CD4-positive, CD25-positive, alpha-beta regulatory T cell (primary cell): Measurements from ENCODE around the gene HRC. TPM values are rescaled to one million over a fixed set of nuclear protein-coding genes. Genes with fewer than 3 reads are reported as not detected.

Experiments
- ATAC-seq, 2 donors: fragments of 150-1000 bp; cut with Tn5 transposase; one replicate each; pipeline ENCODE4 v1.10.0; 2021; ENCODE audit warnings: low read depth in 2 of 2, moderate number of reproducible peaks in 2 of 2, moderate library complexity in 1 of 2
- DNase-seq, 3 donors: peaks; one replicate each; pipeline versions ENCODE4 v3.0.0 to v3.0.0-alpha.2; 2012 to 2022; ENCODE audit warnings: mixed read lengths in 1 of 3
- H3K27ac ChIP-seq: one replicate; pipeline ENCODE4 v1.7.0; 2013; ENCODE audit warnings: mild to moderate bottlenecking, low read length; ENCODE audit not compliant: insufficient read depth, poor library complexity, severe bottlenecking
- H3K27me3 ChIP-seq: one replicate; pipeline ENCODE4 v1.7.0; 2013; ENCODE audit warnings: low read length; ENCODE audit not compliant: control insufficient read depth, insufficient read depth
- H3K36me3 ChIP-seq: one replicate; pipeline ENCODE4 v1.7.0; 2013; ENCODE audit warnings: mild to moderate bottlenecking, low read length, moderate library complexity; ENCODE audit not compliant: control insufficient read depth, insufficient read depth
- H3K4me1 ChIP-seq: 2 replicates; pipeline ENCODE4 v1.7.0; 2013; ENCODE audit warnings: mild to moderate bottlenecking, low read length; ENCODE audit not compliant: insufficient read depth, control insufficient read depth, poor library complexity, severe bottlenecking
- H3K4me3 ChIP-seq: one replicate; pipeline ENCODE4 v1.7.0; 2013; ENCODE audit warnings: low read depth, mild to moderate bottlenecking, low read length, moderate library complexity
- H3K9me3 ChIP-seq, 2 experiments: 1 replicate in 1 of 2; 2 replicates in 1 of 2; pipeline ENCODE4 v1.7.0; 2013; ENCODE audit warnings: low read length in 2 of 2, mild to moderate bottlenecking in 1 of 2, moderate library complexity in 1 of 2; ENCODE audit not compliant: control insufficient read depth in 2 of 2
- H3K27ac Mint-ChIP-seq, 3 donors: one replicate each; pipeline ENCODE4 v1.8.0; 2020 to 2022; ENCODE audit warnings: mild to moderate bottlenecking in 3 of 3, mixed read lengths in 3 of 3, moderate library complexity in 2 of 3
- H3K27me3 Mint-ChIP-seq: one replicate; pipeline ENCODE4 v1.8.0; 2022; ENCODE audit warnings: mild to moderate bottlenecking, mixed read lengths
- H3K36me3 Mint-ChIP-seq: one replicate; pipeline ENCODE4 v1.8.0; 2020; ENCODE audit warnings: mixed read lengths
- H3K4me1 Mint-ChIP-seq, 4 donors: one replicate each; pipeline ENCODE4 v1.8.0; 2020 to 2022; ENCODE audit warnings: mixed read lengths in 4 of 4, mild to moderate bottlenecking in 1 of 4
- H3K4me3 Mint-ChIP-seq, 4 donors: one replicate each; pipeline ENCODE4 v1.8.0; 2020 to 2022; ENCODE audit warnings: mild to moderate bottlenecking in 4 of 4, mixed read lengths in 4 of 4, moderate library complexity in 3 of 4
- H3K9me3 Mint-ChIP-seq, 7 donors: one replicate each; pipeline ENCODE4 v1.8.0; 2020 to 2022; ENCODE audit warnings: mixed read lengths in 7 of 7, mild to moderate bottlenecking in 3 of 7, moderate library complexity in 2 of 7
- polyA plus RNA-seq, 4 donors: library from polyadenylated mRNA; unstranded; fragments of 300-500 nt; fragmentation: Illumina TruSeq; gene quantifications; one replicate each; pipeline ENCODE4 v1.2.3, GENCODE V29; 2021
- total RNA-seq: library from RNA; stranded (reverse); gene quantifications from one replicate; pipeline ENCODE4 v1.2.3, GENCODE V29; 2022

Gene HRC
- total and polyA plus RNA-seq, 5 donors from 2014 or later = not detected

GRCh38 chr19:49120868-49121267 lies 34.3 kb downstream of the HRC start:
- Mint-ChIP-seq H3K36me3 (no peaks in the 10 kb centered on the region), H3K4me1 (peaks cover 0 to 33% (median 23%) of the 10 kb centered on the region in 4 donors), H3K4me3 (peak overlapping the region; percentile 82 to 93 (median 86)), H3K9me3 (no peaks in the 10 kb centered on the region), H3K27me3 (peaks cover 38% of the 10 kb centered on the region), H3K27ac (peak overlapping the region; percentile 21 to 51 (median 36))
- H3K4me1 ChIP-seq = peaks cover 26% of the 10 kb centered on the region
- no peak for ATAC-seq
- no peak overlapping the region for H3K4me3 ChIP-seq
- H3K36me3 ChIP-seq = no peaks in the 10 kb centered on the region
- no peaks in the 10 kb centered on the region for H3K27me3 ChIP-seq
- no peak overlapping the region for H3K27ac ChIP-seq
- DNase-seq = no peak
- no peaks in the 10 kb centered on the region for H3K9me3 ChIP-seq

DNA sequence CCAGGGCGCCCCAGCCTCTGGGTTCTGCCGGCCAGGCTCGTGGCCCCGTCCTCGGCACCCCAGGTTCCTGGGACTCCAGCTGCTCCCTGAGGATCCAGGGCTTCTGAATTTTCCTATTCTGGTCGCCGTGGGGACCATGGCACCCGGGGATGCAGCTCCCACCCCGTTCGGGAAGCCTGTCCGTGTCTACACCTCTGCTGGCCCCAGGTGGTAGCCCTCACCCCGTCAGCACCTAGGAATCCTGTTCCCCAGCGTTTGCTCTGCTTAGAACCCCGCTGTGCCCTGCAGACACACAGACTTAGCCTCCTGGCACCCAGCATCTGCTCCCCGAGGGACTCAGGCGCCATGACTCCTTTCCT lies 34.9 kb downstream of the HRC start:
- peaks cover 26% of the 10 kb centered on the region for H3K4me1 ChIP-seq
- H3K4me3 ChIP-seq = no peak overlapping the region
- no peaks in the 10 kb centered on the region for H3K36me3 Mint-ChIP-seq
- ATAC-seq = no peak
- H3K4me3 Mint-ChIP-seq = peak overlapping the region; percentile 82 to 93 (median 86)
- peak overlapping the region in 2 of 3 donors; percentile 36 to 51 for H3K27ac Mint-ChIP-seq
- H3K36me3 ChIP-seq = no peaks in the 10 kb centered on the region
- no peaks in the 10 kb centered on the region for H3K9me3 Mint-ChIP-seq
- no peak for DNase-seq
- no peaks in the 10 kb centered on the region for H3K27me3 ChIP-seq
- H3K4me1 Mint-ChIP-seq = peaks cover 2 to 34% (median 24%) of the 10 kb centered on the region in 4 donors
- H3K27me3 Mint-ChIP-seq = peaks cover 38% of the 10 kb centered on the region
- no peaks in the 10 kb centered on the region for H3K9me3 ChIP-seq
- H3K27ac ChIP-seq = no peak overlapping the region

- H3K4me3 Mint-ChIP-seq = peak within 1 kb of the TSS; percentile 88 to 98 (median 90)
- no peaks in the 10 kb centered on the region for H3K36me3 Mint-ChIP-seq
- peaks cover 5 to 39% (median 28%) of the 10 kb centered on the region in 4 donors for H3K4me1 Mint-ChIP-seq
- no peaks in the 10 kb centered on the region for H3K36me3 ChIP-seq
- peaks cover 38% of the 10 kb centered on the region for H3K27me3 Mint-ChIP-seq
- ATAC-seq (no peak), DNase-seq (peak in 1 of 3 donors; percentile 25)
- peaks cover 32% of the 10 kb centered on the region for H3K4me1 ChIP-seq
- H3K9me3 Mint-ChIP-seq = no peaks in the 10 kb centered on the region
- peak within 1 kb of the TSS; percentile 77 for H3K4me3 ChIP-seq
- peak within 1 kb of the TSS; percentile 76 to 96 (median 90) for H3K27ac Mint-ChIP-seq
- H3K27ac ChIP-seq = peak within 1 kb of the TSS; percentile 91
- H3K9me3 ChIP-seq = no peaks in the 10 kb centered on the region
- no peaks in the 10 kb centered on the region for H3K27me3 ChIP-seq
Measured at GRCh38 chr19:49119411-49120324, 35.5 kb downstream of the HRC start, which contains the start of gene PPFIA3. PPFIA3 (plus strand) TSS chr19:49119544; CDS start chr19:49127874, 8,330 bp downstream.

GRCh38 chr19:49118565-49119410 lies 36.4 kb downstream of the HRC start, which contains the start of gene C19orf73:
C19orf73 (minus strand) TSS chr19:49119143; CDS start chr19:49119022, 121 bp downstream.
- Mint-ChIP-seq H3K27ac (peak within 1 kb of the TSS; percentile 76 to 96 (median 90)), H3K4me1 (peaks cover 5 to 42% (median 30%) of the 10 kb centered on the region in 4 donors), H3K9me3 (no peaks in the 10 kb centered on the region), H3K36me3 (no peaks in the 10 kb centered on the region), H3K4me3 (peak within 1 kb of the TSS; percentile 88 to 98 (median 90)), H3K27me3 (peaks cover 38% of the 10 kb centered on the region)
- no peaks in the 10 kb centered on the region for H3K27me3 ChIP-seq
- H3K4me3 ChIP-seq = peak within 1 kb of the TSS; percentile 77
- H3K9me3 ChIP-seq = no peaks in the 10 kb centered on the region
- DNase-seq (peak; percentile 92 to 97 (median 96)), ATAC-seq (peak; percentile 78 to 85)
- H3K36me3 ChIP-seq = no peaks in the 10 kb centered on the region
- H3K4me1 ChIP-seq = peaks cover 37% of the 10 kb centered on the region
- peak within 1 kb of the TSS; percentile 91 for H3K27ac ChIP-seq

- Histone ChIP-seq H3K36me3 (no peaks in the 10 kb centered on the region), H3K4me1 (peaks cover 43% of the 10 kb centered on the region), H3K27me3 (no peaks in the 10 kb centered on the region), H3K27ac (peak overlapping the region; percentile 91), H3K9me3 (no peaks in the 10 kb centered on the region), H3K4me3 (peak overlapping the region; percentile 77)
- Mint-ChIP-seq H3K9me3 (no peaks in the 10 kb centered on the region), H3K27me3 (peaks cover 32% of the 10 kb centered on the region), H3K36me3 (no peaks in the 10 kb centered on the region), H3K4me1 (peaks cover 5 to 49% (median 32%) of the 10 kb centered on the region in 4 donors), H3K4me3 (peak overlapping the region; percentile 88 to 98 (median 90)), H3K27ac (peak overlapping the region; percentile 76 to 96 (median 90))
- ATAC-seq (no peak), DNase-seq (no peak)
Measured at GRCh38 chr19:49117677-49118564, 37.3 kb downstream of the HRC start.

GRCh38 chr19:49116544-49116943 lies 38.7 kb downstream of the HRC start:
- Histone ChIP-seq H3K36me3 (no peaks in the 10 kb centered on the region), H3K4me1 (peaks cover 43% of the 10 kb centered on the region), H3K27ac (no peak overlapping the region), H3K27me3 (no peaks in the 10 kb centered on the region), H3K9me3 (no peaks in the 10 kb centered on the region), H3K4me3 (no peak overlapping the region)
- no peak for DNase-seq
- H3K4me3 Mint-ChIP-seq = peak overlapping the region; percentile 60 to 88 (median 75)
- ATAC-seq = no peak
- no peaks in the 10 kb centered on the region for H3K36me3 Mint-ChIP-seq
- H3K27ac Mint-ChIP-seq = peak overlapping the region in 1 of 3 donors; percentile 39
- peaks cover 5 to 49% (median 32%) of the 10 kb centered on the region in 4 donors for H3K4me1 Mint-ChIP-seq
- H3K27me3 Mint-ChIP-seq = peaks cover 22% of the 10 kb centered on the region
- H3K9me3 Mint-ChIP-seq = no peaks in the 10 kb centered on the region
